Measurements from ENCODE around the gene POLQ.

DNA sequence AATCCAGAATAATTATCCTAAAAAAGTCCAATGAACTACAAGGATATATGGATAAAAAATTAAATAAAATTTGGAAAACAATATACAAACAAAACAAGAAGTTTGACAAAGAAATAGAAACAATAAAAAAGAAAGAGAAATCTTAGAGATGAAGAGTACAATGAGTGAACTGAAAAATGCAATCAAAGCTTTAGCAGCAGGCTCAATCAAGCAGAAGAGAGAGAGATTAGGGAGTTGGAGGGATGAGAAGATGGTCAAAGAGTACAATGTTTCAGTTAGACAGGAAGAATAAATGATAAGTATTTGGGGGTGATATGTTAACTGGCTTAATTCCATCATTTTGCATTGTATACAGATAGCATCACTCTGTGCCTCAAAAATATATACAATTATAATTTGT lies 29.9 kb downstream of the POLQ start:
- TF ChIP-seq POLR2A (IDR thresholded peaks at IDR 0.05), result no peak
- TF ChIP-seq, protein P1, sequence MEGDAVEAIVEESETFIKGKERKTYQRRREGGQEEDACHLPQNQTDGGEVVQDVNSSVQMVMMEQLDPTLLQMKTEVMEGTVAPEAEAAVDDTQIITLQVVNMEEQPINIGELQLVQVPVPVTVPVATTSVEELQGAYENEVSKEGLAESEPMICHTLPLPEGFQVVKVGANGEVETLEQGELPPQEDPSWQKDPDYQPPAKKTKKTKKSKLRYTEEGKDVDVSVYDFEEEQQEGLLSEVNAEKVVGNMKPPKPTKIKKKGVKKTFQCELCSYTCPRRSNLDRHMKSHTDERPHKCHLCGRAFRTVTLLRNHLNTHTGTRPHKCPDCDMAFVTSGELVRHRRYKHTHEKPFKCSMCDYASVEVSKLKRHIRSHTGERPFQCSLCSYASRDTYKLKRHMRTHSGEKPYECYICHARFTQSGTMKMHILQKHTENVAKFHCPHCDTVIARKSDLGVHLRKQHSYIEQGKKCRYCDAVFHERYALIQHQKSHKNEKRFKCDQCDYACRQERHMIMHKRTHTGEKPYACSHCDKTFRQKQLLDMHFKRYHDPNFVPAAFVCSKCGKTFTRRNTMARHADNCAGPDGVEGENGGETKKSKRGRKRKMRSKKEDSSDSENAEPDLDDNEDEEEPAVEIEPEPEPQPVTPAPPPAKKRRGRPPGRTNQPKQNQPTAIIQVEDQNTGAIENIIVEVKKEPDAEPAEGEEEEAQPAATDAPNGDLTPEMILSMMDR (IDR thresholded peaks at IDR 0.05), result no peak
